GM19099 (cell line): ENCODE results near the gene GM2A.

Experiments
- POLR2A ChIP-seq: IDR thresholded peaks from 3 replicates; pipeline ENCODE4 v1.6.1; 2011; ENCODE audit warnings: low read depth; ENCODE audit not compliant: insufficient read length; ENCODE audit errors: extremely low read depth

Gene GM2A

GRCh38 chr5:151243564-151243963 lies 9.4 kb upstream of the GM2A start:
- TF ChIP-seq POLR2A: no peak

DNA sequence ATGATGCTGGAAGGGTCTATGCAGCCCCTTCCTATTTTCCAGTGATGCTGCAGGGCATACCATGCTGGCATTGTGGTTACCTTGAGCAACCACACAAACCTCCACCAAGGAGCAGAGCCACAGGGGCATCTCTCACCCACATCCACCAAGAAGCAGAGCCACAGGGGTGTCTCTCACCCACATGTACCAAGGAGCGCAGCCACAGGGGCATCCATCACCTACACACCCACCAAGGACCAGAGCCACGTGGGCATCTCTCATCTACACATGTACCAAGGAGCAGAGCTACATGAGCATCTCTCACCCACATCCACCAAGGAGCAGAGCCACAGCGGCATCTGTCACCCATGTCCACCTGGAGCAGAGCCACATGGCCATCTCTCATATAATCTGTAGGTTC lies 8.8 kb upstream of the GM2A start:
- TF ChIP-seq POLR2A: no peak

DNA sequence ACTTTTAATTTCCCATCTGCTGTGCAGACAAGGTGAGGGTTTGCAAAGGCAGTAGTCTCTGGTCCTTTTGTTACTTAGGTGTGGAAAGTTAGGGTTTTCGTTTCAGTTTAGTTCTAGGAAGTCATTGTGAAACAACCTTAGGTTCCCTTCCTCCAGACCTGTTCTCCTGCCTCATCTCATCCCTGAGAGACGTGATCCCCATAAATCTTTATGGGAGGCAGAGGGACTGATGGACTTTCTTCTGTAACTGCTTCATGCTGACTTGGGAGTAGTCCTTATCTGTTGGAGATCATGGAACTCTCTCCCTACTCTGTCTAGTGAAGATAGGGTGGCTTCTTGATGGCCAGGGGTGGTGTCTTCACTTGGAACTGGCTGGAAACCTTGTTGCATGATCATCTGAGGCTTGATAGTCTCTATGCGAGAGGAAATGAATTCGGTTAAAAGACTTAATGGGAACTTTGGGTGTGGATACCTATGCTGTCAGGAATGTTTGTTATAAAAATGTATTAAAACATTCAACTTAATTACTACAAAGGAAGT lies 7.2 kb upstream of the GM2A start:
- TF ChIP-seq POLR2A: no peak

DNA sequence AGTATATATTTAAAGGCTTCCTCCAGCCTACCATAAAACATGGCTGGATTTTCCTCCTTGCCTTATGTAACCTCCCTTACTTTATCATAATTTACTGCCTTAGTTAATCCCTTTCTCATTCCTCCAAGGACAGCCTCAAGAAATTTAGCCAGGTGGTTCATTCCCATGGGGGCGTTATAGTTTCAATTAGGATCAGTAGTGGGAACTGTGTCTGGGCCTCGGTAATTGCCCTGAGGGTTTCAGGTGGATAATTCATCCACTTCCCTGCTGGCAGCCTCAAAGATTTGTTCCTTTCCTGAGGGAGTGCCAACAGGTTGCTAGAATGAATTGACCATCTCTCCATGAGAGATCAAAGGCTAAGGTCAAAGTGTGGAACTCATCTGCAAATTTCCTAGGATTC lies 4.3 kb upstream of the GM2A start:
- TF ChIP-seq POLR2A: no peak

- no peak for TF ChIP-seq POLR2A
Observed at GRCh38 chr5:151249281-151249680, 3.7 kb upstream of the GM2A start.

GRCh38 chr5:151250346-151251000 lies 2.5 kb upstream of the GM2A start:
- no peak for TF ChIP-seq POLR2A

GRCh38 chr5:151251001-151251551 lies 1.9 kb upstream of the GM2A start:
- TF ChIP-seq POLR2A: no peak

GRCh38 chr5:151251621-151252020 lies 1.4 kb upstream of the GM2A start:
- TF ChIP-seq POLR2A: no peak

DNA sequence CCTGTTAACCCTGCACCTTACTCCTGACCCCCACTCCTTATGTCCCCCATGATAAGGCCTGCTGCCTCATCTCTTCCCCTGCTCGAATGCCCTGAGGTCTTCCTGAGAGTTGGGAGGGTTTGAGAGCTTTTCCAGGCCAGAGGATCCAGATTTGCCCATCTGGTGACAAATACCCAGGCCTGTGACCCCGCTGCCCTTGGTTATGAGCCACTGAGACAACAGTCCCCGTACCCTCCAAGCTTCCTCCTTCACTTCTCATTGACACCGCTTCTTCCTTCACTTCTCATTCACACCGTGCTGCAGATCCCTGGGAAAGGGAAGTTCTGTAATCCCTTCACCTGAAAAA lies 593 bp downstream of the GM2A start:
- TF ChIP-seq POLR2A: no peak

GRCh38 chr5:151254556-151254955 lies 1.6 kb downstream of the GM2A start:
- TF ChIP-seq POLR2A: no peak

DNA sequence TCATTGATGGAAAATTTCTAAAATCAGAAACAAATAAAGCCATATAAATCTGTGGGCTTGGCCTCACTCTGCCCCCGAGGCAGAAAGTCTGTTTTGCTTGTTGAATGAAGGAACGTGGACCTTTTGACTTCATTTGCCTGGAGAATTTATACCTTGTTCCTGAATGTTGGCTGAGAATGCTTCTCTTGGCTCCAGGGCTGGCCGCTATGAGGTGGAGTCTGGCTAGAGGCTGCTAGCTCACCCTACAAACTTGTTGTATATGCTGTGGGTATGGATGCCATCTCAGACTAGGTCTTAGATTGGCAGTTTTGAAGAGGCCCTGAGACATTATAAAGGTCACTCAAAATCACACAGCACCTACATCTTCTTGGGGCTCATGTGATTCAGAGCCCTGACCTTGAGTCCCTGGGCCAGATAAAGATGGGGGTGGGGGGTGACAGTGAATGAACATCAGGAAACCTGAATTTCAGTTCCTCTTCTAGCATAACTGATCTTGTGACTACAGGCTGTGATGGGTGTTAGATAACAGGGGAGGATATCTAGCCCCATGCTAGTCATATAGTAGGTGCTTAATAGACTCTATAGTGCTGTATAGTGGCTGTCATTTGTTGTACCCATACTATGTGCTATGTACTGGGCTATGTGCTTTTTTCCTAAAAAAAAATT lies 2.8 kb downstream of the GM2A start:
- TF ChIP-seq POLR2A: peak; percentile 15

DNA sequence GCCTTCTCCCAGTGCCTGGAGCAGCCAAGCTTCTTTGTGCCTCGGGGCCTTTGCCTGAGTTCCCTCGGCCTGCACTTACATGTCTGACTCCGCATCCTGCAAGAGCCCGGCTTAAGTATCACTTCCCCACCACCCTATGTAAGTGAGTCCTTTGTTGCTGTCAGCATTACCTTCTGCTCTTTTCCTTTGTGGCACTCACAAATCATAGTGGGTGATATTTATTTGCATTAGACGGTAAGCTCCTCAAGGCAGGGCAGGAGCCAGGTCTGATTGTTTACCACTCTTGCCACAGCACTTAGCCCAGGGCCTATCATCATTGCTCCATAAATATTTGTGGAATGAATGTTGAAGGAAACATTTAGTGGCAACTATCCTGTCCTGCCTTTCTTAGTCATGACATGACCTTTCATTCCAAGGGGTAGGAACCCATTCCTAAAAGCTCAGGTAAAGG lies 4.8 kb downstream of the GM2A start:
- peak; percentile 52 for TF ChIP-seq POLR2A

DNA sequence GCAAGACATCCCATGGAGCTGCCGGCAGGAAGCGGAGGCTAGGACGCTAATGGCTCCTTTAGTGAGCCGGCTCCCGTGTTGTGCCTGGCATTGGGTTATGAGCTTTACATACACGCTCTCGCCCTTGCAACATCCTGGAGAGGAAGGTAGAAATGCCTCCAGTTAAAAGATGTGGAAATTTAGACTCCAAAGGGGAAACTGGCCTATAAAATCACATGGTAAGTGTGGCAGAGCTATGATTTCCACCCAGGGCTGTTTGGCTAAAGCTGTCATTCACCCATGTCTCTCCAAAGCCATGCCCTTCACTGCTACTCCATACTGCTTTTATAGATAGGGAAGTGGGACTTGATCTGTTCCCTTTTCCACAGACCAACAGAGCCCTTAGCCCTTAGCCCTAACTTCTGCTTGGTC lies 5.2 kb downstream of the GM2A start:
- TF ChIP-seq POLR2A: no peak

DNA sequence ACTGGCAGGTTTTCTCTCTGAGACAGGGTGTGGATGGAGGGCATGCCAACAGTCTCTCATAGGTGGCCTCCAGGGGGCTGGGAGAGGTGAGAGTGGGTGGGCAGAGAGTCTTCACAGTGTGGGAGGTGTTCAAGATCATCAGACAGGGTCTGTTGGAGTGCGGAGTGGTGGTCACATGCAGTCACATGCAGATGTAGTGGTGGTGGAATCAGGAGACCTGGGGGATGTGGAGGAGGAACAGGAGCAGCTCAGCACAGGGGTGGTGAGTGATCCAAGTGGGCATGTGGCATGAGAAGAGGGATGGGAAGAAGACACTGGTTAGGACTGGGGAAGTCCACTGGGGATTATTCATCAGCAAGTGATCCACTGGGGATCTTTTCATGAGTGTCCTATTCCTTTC lies 5.8 kb downstream of the GM2A start:
- TF ChIP-seq POLR2A: no peak

GRCh38 chr5:151259931-151260330 lies 6.9 kb downstream of the GM2A start:
- TF ChIP-seq POLR2A: no peak

- TF ChIP-seq POLR2A: no peak
Observed at GRCh38 chr5:151262532-151262931, 9.5 kb downstream of the GM2A start.
